Measurements from ENCODE around the gene EMC9.

- TF ChIP-seq CTCF (IDR thresholded peaks at IDR 0.05) (peak in 1 of 3 experiments; percentile 28), POLR2A (IDR thresholded peaks at IDR 0.05; ENCODE audit: low read depth) (peak; percentile 38), EP300 (IDR thresholded peaks at IDR 0.05) (no peak)
These were observed 47.1 kb upstream of the EMC9 start, which contains the start of gene IPO4 for GRCh38 chr14:24188251-24189058.
